HCT116 (cell line): ENCODE data around the gene NRP1. TPM values are rescaled to one million over a fixed set of nuclear protein-coding genes. Genes with fewer than 3 reads are reported as not detected.

Experiments
- ATAC-seq: fragments of 200-7000 bp; cut with Tn5 transposase; 2 replicates; pipeline ENCODE4 v1.9.1; 2020; ENCODE audit warnings: mild to moderate bottlenecking, moderate library complexity
- BruUV-seq: library from RNA; stranded (reverse); fragments of 400-500 nt; replicated peaks from 2 replicates; lab custom pipeline; 2021; lab: Mats Ljungman, UMichigan
- CTCF ChIA-PET: fragments of 300-600 bp; sonication (Branson Sonifier 250); formaldehyde crosslinking; loops from one replicate; lab custom pipeline; 2021; ENCODE audit warnings: antibody characterized with exemption; lab: Charles Lee
- POLR2A ChIA-PET: fragments of 300-600, 350-600 bp; sonication (Branson Sonifier 250); formaldehyde crosslinking; loops from one replicate; lab custom pipeline; 2021; ENCODE audit warnings: antibody characterized with exemption; lab: Charles Lee
- RAD21 ChIA-PET, 2 experiments: fragments of 300-600 bp; sonication (Branson Sonifier 250); formaldehyde crosslinking; loops; one replicate each; lab custom pipeline; 2023; ENCODE audit warnings: low total read pairs in 2 of 2; ENCODE audit not compliant: uncharacterized antibody in 2 of 2, unreplicated experiment in 2 of 2, low non-redundant PET in 1 of 2; lab: Charles Lee
- DNase-seq: peaks from one replicate; pipeline ENCODE4 v3.0.0-alpha.2; 2010; ENCODE audit warnings: low read depth, low spot score
- H2AFZ ChIP-seq: fragments of 200-600 bp; shearing (Covaris generic), sonication (generic); 2 replicates; pipeline ENCODE4 v1.6.1; 2017; ENCODE audit warnings: low read depth, mixed run types, mixed read lengths, antibody characterized with exemption, low read length; ENCODE audit not compliant: poor library complexity, severe bottlenecking
- H3K27ac ChIP-seq: 2 replicates; pipeline ENCODE4 v1.5.1; 2012; ENCODE audit warnings: low read depth, low read length
- H3K27me3 ChIP-seq: fragments of 200-600 bp; sonication (generic); 2 replicates; pipeline ENCODE4 v1.6.1; 2016; ENCODE audit warnings: mixed run types, low read length, mixed read lengths; ENCODE audit not compliant: insufficient read depth
- H3K36me3 ChIP-seq, 2 experiments: fragments of 200-500 bp in 1 of 2; fragments of 200-600 bp in 1 of 2; sonication (Bioruptor generic) in 1 of 2; sonication (generic) in 1 of 2; 2 replicates each; pipeline versions ENCODE4 v1.5.1 to v1.6.1; 2014 to 2016; ENCODE audit warnings: low read length in 2 of 2, inconsistent platforms in 1 of 2, mixed read lengths in 1 of 2, mixed run types in 1 of 2; ENCODE audit not compliant: insufficient read depth in 2 of 2, control insufficient read depth in 1 of 2
- H3K4me1 ChIP-seq, 2 experiments: fragments of 200-600 bp in 1 of 2; sonication (generic) in 1 of 2; 2 replicates each; pipeline versions ENCODE4 v1.5.1 to v1.6.1; 2012 to 2017; ENCODE audit warnings: low read length in 2 of 2, inconsistent platforms in 1 of 2, mild to moderate bottlenecking in 1 of 2, mixed read lengths in 1 of 2, mixed run types in 1 of 2, moderate library complexity in 1 of 2; ENCODE audit not compliant: insufficient read depth in 2 of 2, control insufficient read depth in 1 of 2
- H3K4me2 ChIP-seq: fragments of 200-600 bp; sonication (generic); 2 replicates; pipeline ENCODE4 v1.6.1; 2017; ENCODE audit warnings: mixed run types, low read length, mixed read lengths
- H3K4me3 ChIP-seq, 2 experiments: fragments of 200-600 bp in 1 of 2; sonication (generic) in 1 of 2; replicated peaks in 1 of 2; 2 replicates each; pipeline ENCODE4 v1.5.1; 2011 to 2016; ENCODE audit warnings: low read length in 2 of 2, control low read depth in 1 of 2, low read depth in 1 of 2, mild to moderate bottlenecking in 1 of 2, mixed read lengths in 1 of 2, mixed run types in 1 of 2
- H3K79me2 ChIP-seq: fragments of 200-600 bp; sonication (generic); 2 replicates; pipeline ENCODE4 v1.6.1; 2017; ENCODE audit warnings: mild to moderate bottlenecking, mixed run types, low read length, moderate library complexity, mixed read lengths; ENCODE audit not compliant: insufficient read depth
- H3K9ac ChIP-seq: fragments of 200-600 bp; sonication (generic); 2 replicates; pipeline ENCODE4 v1.6.1; 2016; ENCODE audit warnings: low read length, mixed read lengths
- H3K9me2 ChIP-seq: fragments of 200-600 bp; sonication (generic), shearing (Covaris generic); 2 replicates; pipeline ENCODE4 v1.6.1; 2017; ENCODE audit warnings: mixed run types, mild to moderate bottlenecking, moderate library complexity; ENCODE audit not compliant: insufficient read depth
- H3K9me3 ChIP-seq, 2 experiments: fragments of 200-500 bp in 1 of 2; fragments of 200-600 bp in 1 of 2; sonication (Bioruptor generic) in 1 of 2; sonication (generic) in 1 of 2; 2 replicates each; pipeline ENCODE4 v1.6.1; 2014 to 2017; ENCODE audit warnings: low read length in 2 of 2, mixed read lengths in 2 of 2, inconsistent platforms in 1 of 2, low read depth in 1 of 2, mild to moderate bottlenecking in 1 of 2, mixed run types in 1 of 2, moderate library complexity in 1 of 2; ENCODE audit not compliant: control insufficient read depth in 1 of 2, insufficient read depth in 1 of 2
- H4K20me1 ChIP-seq: fragments of 200-600 bp; sonication (generic), shearing (Covaris generic); 2 replicates; pipeline ENCODE4 v1.6.1; 2017; ENCODE audit warnings: mixed run types, mild to moderate bottlenecking, moderate library complexity; ENCODE audit not compliant: insufficient read depth
- CTCF ChIP-seq, 3 experiments: fragments of 200-600 bp in 1 of 3; sonication (generic) in 1 of 3; IDR thresholded peaks in 2 of 3; conservative IDR thresholded peaks in 1 of 3; 2 replicates each; pipeline ENCODE4 v1.5.1; 2012 to 2017; ENCODE audit warnings: low read depth in 2 of 3, low read length in 2 of 3, antibody characterized with exemption in 1 of 3, borderline replicate concordance in 1 of 3, control low read depth in 1 of 3, mild to moderate bottlenecking in 1 of 3, mixed read lengths in 1 of 3, mixed run types in 1 of 3, moderate library complexity in 1 of 3; ENCODE audit not compliant: insufficient read depth in 1 of 3
- EZH2 ChIP-seq: fragments of 200-600 bp; sonication (generic); IDR thresholded peaks from 2 replicates; pipeline ENCODE4 v1.6.1; 2017; ENCODE audit warnings: antibody characterized with exemption, mixed run types
- FOSL1 ChIP-seq: IDR thresholded peaks from 2 replicates; pipeline ENCODE4 v1.6.1; 2012; ENCODE audit warnings: low read depth
- POLR2A ChIP-seq: IDR thresholded peaks from 2 replicates; pipeline ENCODE4 v1.7.0; 2011; ENCODE audit warnings: borderline replicate concordance; ENCODE audit not compliant: insufficient read depth, insufficient read length; ENCODE audit errors: extremely low read depth
- RAD21 ChIP-seq: IDR thresholded peaks from 2 replicates; pipeline ENCODE4 v1.6.1; 2012; ENCODE audit warnings: low read depth, mild to moderate bottlenecking
- REST ChIP-seq: IDR thresholded peaks from 2 replicates; pipeline ENCODE4 v1.6.1; 2012; ENCODE audit warnings: low read depth
- SP1 ChIP-seq: IDR thresholded peaks from 2 replicates; pipeline ENCODE4 v1.6.1; 2012; ENCODE audit warnings: low read depth
- TCF7L2 ChIP-seq: IDR thresholded peaks from 2 replicates; pipeline ENCODE4 v1.7.0; 2011; ENCODE audit warnings: borderline replicate concordance, inconsistent platforms; ENCODE audit not compliant: insufficient read depth, insufficient read length; ENCODE audit errors: extremely low read depth
- YY1 ChIP-seq: IDR thresholded peaks from 2 replicates; pipeline ENCODE4 v1.6.1; 2011; ENCODE audit warnings: low read length, low read depth, moderate library complexity, mild to moderate bottlenecking; ENCODE audit not compliant: insufficient replicate concordance; ENCODE audit errors: extremely low read depth
- intact Hi-C: fragments of 100-400 bp; cut with micrococcal nuclease; formaldehyde crosslinking; loops from 2 replicates; pipeline ENCODE4 v1.10.0; 2022
- total RNA-seq: library from RNA; stranded (reverse); gene quantifications from one replicate; pipeline ENCODE4 v1.2.1, GENCODE V29; 2021; ENCODE audit not compliant: unreplicated experiment

The NRP1 gene
- total RNA-seq, 1 experiment from 2014 or later: 3.8 TPM

- no peak overlapping the region for H3K9ac ChIP-seq
- TF ChIP-seq POLR2A: no peak
- TF ChIP-seq CTCF (IDR thresholded peaks at IDR 0.05 in 2 of 3, conservative IDR thresholded peaks at IDR 0.05 in 1 of 3; ENCODE audit: borderline replicate concordance in 1 of 3, insufficient read depth in 1 of 3, low read depth in 2 of 3, low read length in 2 of 3): no peak
- TF ChIP-seq RAD21: no peak
- no peak for TF ChIP-seq TCF7L2
- no peak for TF ChIP-seq YY1
- TF ChIP-seq SP1: no peak
- no peak for TF ChIP-seq REST
- TF ChIP-seq FOSL1: no peak
- no peak for TF ChIP-seq EZH2
- BruUV-seq: no TSS peak
- no peak overlapping the region for H2AFZ ChIP-seq
- peaks cover 0 to 4% of the 10 kb centered on the region in 2 experiments; a peak in 1 of 4 replicates for H3K4me1 ChIP-seq
- H3K4me3 ChIP-seq: no peak overlapping the region
- no peaks in the 10 kb centered on the region for H3K79me2 ChIP-seq
- ATAC-seq (no peak), DNase-seq (no peak)
- ChIA-PET RAD21 (no interaction called here), CTCF (no interaction called here), POLR2A (interaction anchor here (0.6 kb wide), 1 partner anchor 887 kb away, joined by 3 read pairs; no protein-coding TSS in a partner anchor)
- no peaks in the 10 kb centered on the region for H3K9me3 ChIP-seq
- no peaks in the 10 kb centered on the region for H3K27me3 ChIP-seq
- no peaks in the 10 kb centered on the region for H3K36me3 ChIP-seq
- H3K27ac ChIP-seq: no peak overlapping the region
- H3K4me2 ChIP-seq: no peak overlapping the region
- intact Hi-C loops: loop anchor here (10.0 kb wide), 1 partner anchor 128 kb away; no protein-coding TSS in a partner anchor
- H4K20me1 ChIP-seq: no peaks in the 10 kb centered on the region
- H3K9me2 ChIP-seq: no peaks in the 10 kb centered on the region
Measured at GRCh38 chr10:33196377-33196706, 138.1 kb downstream of the NRP1 start.
